PC-9 (cell line): ENCODE results near the gene ERI2. TPM values are rescaled to one million over a fixed set of nuclear protein-coding genes. Genes with fewer than 3 reads are reported as not detected.

Source experiments
- BruUV-seq: library from RNA; stranded (reverse); fragments of 400-500 nt; replicated peaks from 2 replicates; lab custom pipeline; 2021; lab: Mats Ljungman, UMichigan
- CTCF ChIA-PET: fragments of 300-600 bp; sonication (Branson Sonifier 250); formaldehyde crosslinking; loops from one replicate; lab custom pipeline; 2022; ENCODE audit warnings: antibody characterized with exemption; lab: Charles Lee
- POLR2A ChIA-PET: fragments of 300-600 bp; sonication (Branson Sonifier 250); formaldehyde crosslinking; loops from one replicate; lab custom pipeline; 2022; ENCODE audit warnings: antibody characterized with exemption; ENCODE audit not compliant: unreplicated experiment; lab: Charles Lee
- DNase-seq, 2 experiments: peaks; one replicate each; pipeline versions ENCODE4 v3.0.0 to v3.0.0-alpha.2; 2015 to 2022; ENCODE audit warnings: mixed read lengths in 1 of 2
- H2AFZ ChIP-seq: fragments of 200-600 bp; sonication (generic); 2 replicates; pipeline ENCODE4 v1.8.1; 2017; ENCODE audit warnings: antibody characterized with exemption
- H3F3A ChIP-seq: fragments of 200-600 bp; sonication (generic); 2 replicates; pipeline ENCODE4 v1.8.1; 2017; ENCODE audit warnings: antibody characterized with exemption, mild to moderate bottlenecking, low read depth; ENCODE audit not compliant: insufficient read depth
- H3K27ac ChIP-seq: fragments of 200-600 bp; sonication (generic); 2 replicates; pipeline ENCODE4 v1.6.1; 2016; ENCODE audit warnings: mixed run types
- H3K27me3 ChIP-seq: fragments of 200-600 bp; sonication (generic); 2 replicates; pipeline ENCODE4 v1.6.1; 2016; ENCODE audit warnings: low read depth, mixed run types; ENCODE audit not compliant: insufficient read depth
- H3K36me3 ChIP-seq: fragments of 200-600 bp; sonication (generic); 2 replicates; pipeline ENCODE4 v1.6.1; 2016; ENCODE audit warnings: low read depth, mixed run types
- H3K4me1 ChIP-seq: fragments of 200-600 bp; sonication (generic); replicated peaks from 2 replicates; pipeline ENCODE4 v1.6.1; 2016; ENCODE audit warnings: mixed run types; ENCODE audit not compliant: insufficient read depth
- H3K4me2 ChIP-seq: fragments of 200-600 bp; sonication (generic); 2 replicates; pipeline ENCODE4 v1.6.1; 2017; ENCODE audit warnings: mixed run types
- H3K4me3 ChIP-seq: fragments of 200-600 bp; sonication (generic); 2 replicates; pipeline ENCODE4 v1.6.1; 2016; ENCODE audit warnings: mixed run types
- H3K79me2 ChIP-seq: fragments of 200-600 bp; sonication (generic); 2 replicates; pipeline ENCODE4 v1.6.1; 2017; ENCODE audit warnings: low read depth, mixed run types
- H3K9me2 ChIP-seq: fragments of 200-600 bp; sonication (generic); 2 replicates; pipeline ENCODE4 v1.8.1; 2017; ENCODE audit warnings: mild to moderate bottlenecking; ENCODE audit not compliant: insufficient read depth
- H3K9me3 ChIP-seq: fragments of 200-600 bp; sonication (generic); 2 replicates; pipeline ENCODE4 v1.8.1; 2016; ENCODE audit warnings: low read depth; ENCODE audit not compliant: insufficient read depth
- H4K20me1 ChIP-seq: fragments of 200-600 bp; sonication (generic); 2 replicates; pipeline ENCODE4 v1.8.1; 2017; ENCODE audit not compliant: insufficient read depth
- EZH2 ChIP-seq: fragments of 200-600 bp; sonication (generic); IDR thresholded peaks from 2 replicates; pipeline ENCODE4 v1.8.0; 2017; ENCODE audit warnings: antibody characterized with exemption, low read depth
- intact Hi-C: fragments of 100-400 bp; cut with micrococcal nuclease; formaldehyde crosslinking; loops from one replicate; pipeline ENCODE4 v1.10.0; 2022; ENCODE audit not compliant: unreplicated experiment
- total RNA-seq: library from RNA; stranded (reverse); gene quantifications from 2 replicates; pipeline ENCODE4 v1.2.3, GENCODE V29; 2021
- TF ChIP-seq, protein P1 (sequence below): fragments of 200-600 bp; sonication (generic); conservative IDR thresholded peaks from 2 replicates; pipeline ENCODE4 v1.6.1; 2017; ENCODE audit warnings: mixed run types, antibody characterized with exemption, mild to moderate bottlenecking, moderate library complexity

The ERI2 gene
- total RNA-seq, 1 experiment from 2014 or later, result 29.5 TPM

DNA sequence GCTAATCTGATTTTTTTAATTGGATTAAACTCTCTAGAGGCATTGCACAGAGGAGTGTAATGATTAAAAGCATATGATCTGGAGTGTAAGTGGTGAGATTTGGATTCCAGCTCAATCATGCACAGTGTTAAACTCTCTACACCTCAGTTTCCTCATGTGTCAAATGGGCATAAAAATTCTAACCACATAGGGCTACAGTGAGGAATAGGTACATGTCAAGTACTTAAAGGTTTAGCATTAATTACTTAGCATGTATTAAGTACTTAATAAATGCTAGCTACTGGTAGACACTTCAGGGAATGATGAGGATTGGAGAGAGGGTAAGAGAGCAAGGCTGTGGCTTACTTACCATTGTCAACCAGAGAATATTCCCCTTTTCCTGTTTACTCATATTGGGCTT is 17.1 kb downstream of the ERI2 start:
- DNase-seq, result no peak
- Histone ChIP-seq H3K9me2 (no peaks in the 10 kb centered on the region), H4K20me1 (no peaks in the 10 kb centered on the region), H3F3A (no peaks in the 10 kb centered on the region), H3K27me3 (no peaks in the 10 kb centered on the region), H3K4me3 (no peak overlapping the region), H3K27ac (no peak overlapping the region), H3K4me1 (no peaks in the 10 kb centered on the region), H3K79me2 (no peaks in the 10 kb centered on the region), H3K4me2 (no peak overlapping the region), H3K36me3 (no peaks in the 10 kb centered on the region), H3K9me3 (no peaks in the 10 kb centered on the region), H2AFZ (no peak overlapping the region)
- CTCF ChIA-PET, result no interaction called here
- POLR2A ChIA-PET, result no interaction called here
- TF ChIP-seq EZH2, result no peak
- TF ChIP-seq, protein P1, sequence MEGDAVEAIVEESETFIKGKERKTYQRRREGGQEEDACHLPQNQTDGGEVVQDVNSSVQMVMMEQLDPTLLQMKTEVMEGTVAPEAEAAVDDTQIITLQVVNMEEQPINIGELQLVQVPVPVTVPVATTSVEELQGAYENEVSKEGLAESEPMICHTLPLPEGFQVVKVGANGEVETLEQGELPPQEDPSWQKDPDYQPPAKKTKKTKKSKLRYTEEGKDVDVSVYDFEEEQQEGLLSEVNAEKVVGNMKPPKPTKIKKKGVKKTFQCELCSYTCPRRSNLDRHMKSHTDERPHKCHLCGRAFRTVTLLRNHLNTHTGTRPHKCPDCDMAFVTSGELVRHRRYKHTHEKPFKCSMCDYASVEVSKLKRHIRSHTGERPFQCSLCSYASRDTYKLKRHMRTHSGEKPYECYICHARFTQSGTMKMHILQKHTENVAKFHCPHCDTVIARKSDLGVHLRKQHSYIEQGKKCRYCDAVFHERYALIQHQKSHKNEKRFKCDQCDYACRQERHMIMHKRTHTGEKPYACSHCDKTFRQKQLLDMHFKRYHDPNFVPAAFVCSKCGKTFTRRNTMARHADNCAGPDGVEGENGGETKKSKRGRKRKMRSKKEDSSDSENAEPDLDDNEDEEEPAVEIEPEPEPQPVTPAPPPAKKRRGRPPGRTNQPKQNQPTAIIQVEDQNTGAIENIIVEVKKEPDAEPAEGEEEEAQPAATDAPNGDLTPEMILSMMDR, result no peak
- no TSS peak for BruUV-seq
- intact Hi-C loops, result no loop called here

DNA sequence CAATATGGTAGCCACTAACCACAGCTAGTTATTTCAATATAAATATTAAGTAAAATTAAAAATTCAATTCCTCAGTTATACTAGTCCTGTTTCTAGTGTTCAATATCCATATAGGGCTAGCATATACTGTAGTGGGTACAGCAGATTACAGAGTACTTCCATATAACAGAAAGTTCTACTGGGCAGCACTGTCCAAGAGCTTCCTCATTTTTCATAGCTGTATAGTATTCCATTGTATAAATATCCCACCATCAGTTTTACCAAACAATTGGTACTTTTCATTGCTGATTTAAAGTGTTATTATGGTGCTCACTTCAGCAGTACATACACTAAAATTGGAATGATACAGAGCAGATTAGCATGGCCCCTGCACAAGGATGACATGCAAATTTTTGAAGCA is 22.1 kb downstream of the ERI2 start:
- Histone ChIP-seq H3F3A (no peaks in the 10 kb centered on the region), H4K20me1 (no peaks in the 10 kb centered on the region), H3K4me1 (no peaks in the 10 kb centered on the region), H3K79me2 (no peaks in the 10 kb centered on the region), H3K27ac (no peak overlapping the region), H3K4me3 (no peak overlapping the region), H3K9me2 (no peaks in the 10 kb centered on the region), H3K4me2 (no peak overlapping the region), H2AFZ (no peak overlapping the region), H3K9me3 (no peaks in the 10 kb centered on the region), H3K27me3 (peaks cover 13% of the 10 kb centered on the region; the same call in 1 of the 2 replicates), H3K36me3 (no peaks in the 10 kb centered on the region)
- TF ChIP-seq, protein P1, result no peak
- TF ChIP-seq EZH2, result no peak
- CTCF ChIA-PET, result no interaction called here
- intact Hi-C loops, result no loop called here
- DNase-seq, result no peak
- BruUV-seq, result no TSS peak
- POLR2A ChIA-PET, result interaction anchor here (0.6 kb wide), 1 partner anchor 1523 kb away, joined by 4 read pairs; no protein-coding TSS in a partner anchor

DNA sequence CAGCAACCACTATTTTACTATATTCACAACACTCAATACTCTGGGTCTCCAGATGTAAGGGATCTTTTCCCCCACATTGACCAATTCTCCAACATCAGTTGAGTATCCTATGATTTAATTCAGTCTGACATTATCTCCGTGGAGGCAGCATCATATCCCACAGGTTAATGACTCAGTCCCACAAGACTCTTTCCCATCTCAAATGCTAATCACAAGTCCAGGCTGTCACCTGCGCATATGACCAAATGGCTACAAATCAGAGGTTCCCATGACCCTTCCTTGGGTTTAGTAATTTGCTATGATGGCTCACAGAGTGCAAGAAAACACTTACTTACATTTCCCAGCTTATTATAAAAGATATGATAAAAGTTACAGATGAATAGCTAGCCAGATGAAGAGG is 23.8 kb downstream of the ERI2 start:
- H3K4me2 ChIP-seq, result no peak overlapping the region
- H2AFZ ChIP-seq, result no peak overlapping the region
- TF ChIP-seq, protein P1, result no peak
- no peak for TF ChIP-seq EZH2
- intact Hi-C loops, result no loop called here
- ChIA-PET POLR2A (no interaction called here), CTCF (no interaction called here)
- peaks cover 13% of the 10 kb centered on the region; the same call in 1 of the 2 replicates for H3K27me3 ChIP-seq
- no peaks in the 10 kb centered on the region for H3K4me1 ChIP-seq
- H3F3A ChIP-seq, result no peaks in the 10 kb centered on the region
- no peak overlapping the region for H3K27ac ChIP-seq
- H4K20me1 ChIP-seq, result no peaks in the 10 kb centered on the region
- H3K9me2 ChIP-seq, result no peaks in the 10 kb centered on the region
- no TSS peak for BruUV-seq
- DNase-seq, result no peak
- H3K4me3 ChIP-seq, result no peak overlapping the region
- H3K36me3 ChIP-seq, result no peaks in the 10 kb centered on the region
- no peaks in the 10 kb centered on the region for H3K9me3 ChIP-seq
- no peaks in the 10 kb centered on the region for H3K79me2 ChIP-seq
